ENCODE results near the gene ABTB2. TPM values are rescaled to one million over a fixed set of nuclear protein-coding genes. Genes with fewer than 3 reads are reported as not detected.

ABTB2 gene
- total and polyA plus RNA-seq, 7 donors = 1.3 to 12.9 (median 2.5) TPM

DNA sequence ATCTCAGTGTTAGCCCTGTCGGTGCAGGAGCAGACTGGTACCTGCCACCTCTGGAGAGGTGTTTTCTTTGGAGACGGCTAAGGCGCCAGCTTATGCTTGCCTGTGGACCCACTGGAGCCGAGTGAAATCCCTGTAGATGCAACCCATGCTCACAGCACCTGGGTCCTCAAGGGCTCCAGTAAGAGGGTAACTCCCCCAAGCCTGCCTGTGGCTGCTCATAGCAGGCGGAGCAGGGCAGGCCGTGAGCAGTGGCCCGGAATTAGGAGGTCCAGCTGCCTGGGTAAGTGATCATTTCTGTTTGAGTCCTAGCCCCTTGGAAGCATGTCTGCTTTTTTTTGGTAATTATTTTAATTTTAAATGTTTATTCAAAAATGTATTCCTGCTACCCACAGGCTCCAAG is 208.5 kb downstream of the ABTB2 start:
- peaks cover 12 to 83% (median 34%) of the 10 kb centered on the region in 4 donors for H3K36me3 ChIP-seq
- TF ChIP-seq, protein P1, sequence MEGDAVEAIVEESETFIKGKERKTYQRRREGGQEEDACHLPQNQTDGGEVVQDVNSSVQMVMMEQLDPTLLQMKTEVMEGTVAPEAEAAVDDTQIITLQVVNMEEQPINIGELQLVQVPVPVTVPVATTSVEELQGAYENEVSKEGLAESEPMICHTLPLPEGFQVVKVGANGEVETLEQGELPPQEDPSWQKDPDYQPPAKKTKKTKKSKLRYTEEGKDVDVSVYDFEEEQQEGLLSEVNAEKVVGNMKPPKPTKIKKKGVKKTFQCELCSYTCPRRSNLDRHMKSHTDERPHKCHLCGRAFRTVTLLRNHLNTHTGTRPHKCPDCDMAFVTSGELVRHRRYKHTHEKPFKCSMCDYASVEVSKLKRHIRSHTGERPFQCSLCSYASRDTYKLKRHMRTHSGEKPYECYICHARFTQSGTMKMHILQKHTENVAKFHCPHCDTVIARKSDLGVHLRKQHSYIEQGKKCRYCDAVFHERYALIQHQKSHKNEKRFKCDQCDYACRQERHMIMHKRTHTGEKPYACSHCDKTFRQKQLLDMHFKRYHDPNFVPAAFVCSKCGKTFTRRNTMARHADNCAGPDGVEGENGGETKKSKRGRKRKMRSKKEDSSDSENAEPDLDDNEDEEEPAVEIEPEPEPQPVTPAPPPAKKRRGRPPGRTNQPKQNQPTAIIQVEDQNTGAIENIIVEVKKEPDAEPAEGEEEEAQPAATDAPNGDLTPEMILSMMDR (IDR thresholded peaks at IDR 0.05) = no peak
- no peak for TF ChIP-seq EP300 (IDR thresholded peaks at IDR 0.05)
- TF ChIP-seq POLR2A (IDR thresholded peaks at IDR 0.05) = no peak
- no peak for TF ChIP-seq POLR2AphosphoS5 (IDR thresholded peaks at IDR 0.05)
- peaks cover 0 to 3% (median 1%) of the 10 kb centered on the region in 4 donors for H3K4me1 ChIP-seq
- 94 to 95% methylated on average over 7 of the region's 7 CpGs for WGBS, 2 donors
- DNase-seq = peak; percentile 40
- no peak overlapping the region for H3K27ac ChIP-seq
- H3K9me3 ChIP-seq = no peaks in the 10 kb centered on the region
- H3K4me3 ChIP-seq = no peak overlapping the region
- intact Hi-C loops (cut with DNase I) = no loop called here
- H3K27me3 ChIP-seq = no peaks in the 10 kb centered on the region

DNA sequence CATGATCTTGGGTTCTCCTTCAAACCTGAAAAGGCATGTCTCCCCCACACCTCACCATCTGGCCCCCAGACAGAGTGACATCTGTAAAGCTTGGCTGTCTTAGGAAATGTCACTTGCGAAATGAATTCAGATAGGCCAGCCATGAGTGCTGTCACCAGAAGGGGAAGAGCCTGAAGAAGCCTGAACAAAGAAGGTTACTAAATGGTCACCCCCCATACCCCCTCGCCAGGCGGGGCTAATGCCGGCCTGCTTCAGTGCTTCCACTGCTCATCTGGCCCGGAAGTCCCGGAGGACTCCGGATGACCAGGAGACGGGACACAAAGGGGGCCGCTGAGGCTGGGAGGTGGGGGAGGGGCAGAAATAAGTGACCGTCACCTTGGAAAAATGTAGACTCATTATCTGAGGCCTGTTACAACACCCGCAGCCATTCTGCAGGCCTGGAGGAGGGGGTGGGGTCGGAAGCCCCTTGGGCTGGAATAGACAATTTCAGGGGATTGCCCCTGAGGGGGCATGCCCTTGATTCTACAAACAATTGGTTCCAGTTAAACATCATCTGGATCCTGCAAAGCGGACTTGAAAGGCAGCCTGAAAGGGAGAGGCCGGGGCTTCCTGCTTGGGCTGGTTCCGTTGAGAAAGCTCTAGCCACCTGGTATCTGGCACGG is 209.2 kb downstream of the ABTB2 start:
- intact Hi-C loops (cut with DNase I) = no loop called here
- Histone ChIP-seq H3K4me1 (no peaks in the 10 kb centered on the region), H3K9me3 (no peaks in the 10 kb centered on the region), H3K36me3 (peaks cover 16 to 90% (median 38%) of the 10 kb centered on the region in 4 donors), H3K27ac (no peak overlapping the region), H3K27me3 (no peaks in the 10 kb centered on the region), H3K4me3 (no peak overlapping the region)
- TF ChIP-seq POLR2A (IDR thresholded peaks at IDR 0.05) = no peak
- TF ChIP-seq, protein P1 (IDR thresholded peaks at IDR 0.05) = no peak
- no peak for TF ChIP-seq POLR2AphosphoS5 (IDR thresholded peaks at IDR 0.05)
- DNase-seq = peak; percentile 49
- WGBS, 2 donors = 87 to 92% methylated on average over 16 of the region's 16 CpGs

DNA sequence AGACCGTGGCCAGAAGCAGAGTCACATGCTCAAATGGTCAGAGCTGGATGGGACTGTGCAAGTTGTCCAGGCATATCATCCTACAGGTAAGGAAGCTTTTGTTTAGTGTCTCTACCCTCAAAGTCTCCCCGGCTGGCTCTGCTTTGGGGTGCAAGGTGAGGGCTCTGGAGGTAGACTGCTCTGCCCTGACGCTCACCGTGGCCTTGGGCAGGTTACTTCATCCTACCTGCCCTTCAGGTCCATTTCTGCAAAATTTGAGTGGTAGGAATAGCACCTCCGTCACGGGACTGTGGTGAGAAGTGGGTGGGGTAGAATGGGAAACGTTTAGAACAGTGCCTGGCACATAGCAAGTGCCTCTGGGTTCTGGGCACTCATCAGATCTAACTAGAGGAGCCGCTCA is 210.2 kb downstream of the ABTB2 start:
- Histone ChIP-seq H3K27me3 (no peaks in the 10 kb centered on the region), H3K4me3 (no peak overlapping the region), H3K4me1 (no peaks in the 10 kb centered on the region), H3K36me3 (peaks cover 27 to 100% (median 48%) of the 10 kb centered on the region in 4 donors), H3K27ac (no peak overlapping the region), H3K9me3 (no peaks in the 10 kb centered on the region)
- WGBS, 2 donors = 85 to 93% methylated on average over 8 of the region's 8 CpGs
- no peak for TF ChIP-seq POLR2A (IDR thresholded peaks at IDR 0.05)
- TF ChIP-seq EP300 (IDR thresholded peaks at IDR 0.05) = no peak
- no peak for TF ChIP-seq POLR2AphosphoS5 (IDR thresholded peaks at IDR 0.05)
- TF ChIP-seq, protein P1 (IDR thresholded peaks at IDR 0.05) = no peak
- intact Hi-C loops (cut with DNase I) = no loop called here
- DNase-seq = peak; percentile 12

DNA sequence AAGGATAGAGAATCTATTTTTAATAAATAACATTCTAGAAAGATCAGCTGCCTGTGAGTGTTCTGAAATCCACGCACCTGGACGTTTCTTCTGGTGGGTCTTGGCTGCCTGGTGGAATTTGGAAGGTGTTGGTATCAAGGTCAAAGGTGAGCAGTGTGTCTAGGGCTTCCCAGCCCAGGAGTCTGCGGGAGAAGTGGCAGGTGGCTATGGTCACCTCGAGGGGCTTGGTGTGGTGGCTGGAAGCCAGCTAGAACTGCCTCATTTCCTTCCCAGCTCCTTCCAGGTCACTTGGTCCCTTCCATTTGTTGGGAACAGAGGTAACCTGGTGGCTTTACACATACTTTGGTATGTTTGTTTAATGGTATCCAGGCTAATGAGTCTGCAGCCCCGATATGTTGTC is 210.9 kb downstream of the ABTB2 start:
- no peak overlapping the region for H3K27ac ChIP-seq
- TF ChIP-seq EP300 (IDR thresholded peaks at IDR 0.05) (no peak), POLR2AphosphoS5 (IDR thresholded peaks at IDR 0.05) (no peak), POLR2A (IDR thresholded peaks at IDR 0.05) (no peak)
- TF ChIP-seq, protein P1 (IDR thresholded peaks at IDR 0.05) = no peak
- H3K27me3 ChIP-seq = no peaks in the 10 kb centered on the region
- H3K36me3 ChIP-seq = peaks cover 34 to 100% (median 53%) of the 10 kb centered on the region in 4 donors
- no peaks in the 10 kb centered on the region for H3K4me1 ChIP-seq
- intact Hi-C loops (cut with DNase I) = no loop called here
- no peak overlapping the region for H3K4me3 ChIP-seq
- no peaks in the 10 kb centered on the region for H3K9me3 ChIP-seq
- no peak for DNase-seq
- WGBS, 2 donors = 83 to 90% methylated on average over 5 of the region's 5 CpGs

DNA sequence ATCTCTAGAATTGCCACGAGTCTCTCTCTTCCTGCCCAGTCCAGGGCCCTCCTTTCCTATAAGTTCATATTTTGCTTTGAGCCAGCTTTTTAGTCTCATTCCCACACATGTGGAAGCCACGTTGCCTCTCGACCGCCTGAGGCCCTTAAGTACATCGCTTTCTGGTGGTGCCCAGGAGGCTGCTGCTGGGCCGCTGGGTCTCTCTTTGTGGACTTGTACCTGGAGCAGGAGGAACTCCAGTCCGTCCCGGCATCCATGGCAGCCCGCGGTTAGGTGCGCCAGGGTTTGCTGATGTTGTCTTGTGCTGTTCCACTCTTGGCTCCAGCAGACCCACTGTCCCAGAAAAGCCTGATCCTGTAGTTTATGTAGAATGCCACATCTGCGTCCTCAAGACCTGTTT is 211.4 kb downstream of the ABTB2 start:
- Histone ChIP-seq H3K4me1 (no peaks in the 10 kb centered on the region), H3K4me3 (no peak overlapping the region), H3K27me3 (no peaks in the 10 kb centered on the region), H3K36me3 (peaks cover 39 to 100% (median 57%) of the 10 kb centered on the region in 4 donors), H3K9me3 (no peaks in the 10 kb centered on the region), H3K27ac (no peak overlapping the region)
- intact Hi-C loops (cut with DNase I) = no loop called here
- no peak for TF ChIP-seq EP300 (IDR thresholded peaks at IDR 0.05)
- no peak for TF ChIP-seq POLR2A (IDR thresholded peaks at IDR 0.05)
- TF ChIP-seq, protein P1 (IDR thresholded peaks at IDR 0.05) = no peak
- no peak for TF ChIP-seq POLR2AphosphoS5 (IDR thresholded peaks at IDR 0.05)
- DNase-seq = no peak
- WGBS, 2 donors = 95% methylated on average over 12 of the region's 12 CpGs
